WTC11 (cell line): ENCODE results near the gene PFDN2. TPM values are rescaled to one million over a fixed set of nuclear protein-coding genes. Genes with fewer than 3 reads are reported as not detected.

Source experiments
- ATAC-seq: fragments of 200-7000 bp; cut with Tn5 transposase; 2 replicates; pipeline ENCODE4 v1.10.0; 2021; ENCODE audit warnings: mild to moderate bottlenecking, moderate library complexity
- CTCF ChIA-PET: fragments of 300-600 bp; sonication (Branson Sonifier 250); formaldehyde crosslinking; loops from one replicate; lab custom pipeline; 2021; ENCODE audit warnings: antibody characterized with exemption; lab: Charles Lee
- POLR2A ChIA-PET: fragments of 350-600 bp; sonication (Branson Sonifier 250); formaldehyde crosslinking; loops from one replicate; lab custom pipeline; 2021; ENCODE audit warnings: antibody characterized with exemption; lab: Charles Lee
- DNase-seq: peaks from one replicate; pipeline ENCODE4 v3.0.0; 2021; ENCODE audit warnings: low spot score
- H3K27ac Mint-ChIP-seq: 2 replicates; pipeline ENCODE4 v1.8.0; 2021; ENCODE audit warnings: mixed read lengths
- H3K27me3 Mint-ChIP-seq: 2 replicates; pipeline ENCODE4 v1.8.0; 2021; ENCODE audit warnings: low read depth, mild to moderate bottlenecking, moderate library complexity, mixed read lengths
- H3K36me3 Mint-ChIP-seq: 2 replicates; pipeline ENCODE4 v1.8.0; 2021; ENCODE audit warnings: mixed read lengths
- H3K4me1 Mint-ChIP-seq: 2 replicates; pipeline ENCODE4 v1.8.0; 2022; ENCODE audit warnings: mixed read lengths
- H3K4me3 Mint-ChIP-seq: 2 replicates; pipeline ENCODE4 v1.8.0; 2021; ENCODE audit warnings: mild to moderate bottlenecking, moderate library complexity, mixed read lengths
- H3K9me3 Mint-ChIP-seq: 2 replicates; pipeline ENCODE4 v1.8.0; 2021; ENCODE audit warnings: mixed read lengths
- FOXK1 ChIP-seq: sonication (generic); formaldehyde crosslinking; IDR thresholded peaks from 2 replicates; pipeline ENCODE4 v1.8.0; 2022; ENCODE audit warnings: mild to moderate bottlenecking, moderate library complexity, missing genetic modification reagents
- GABPB1 ChIP-seq: sonication (generic); formaldehyde crosslinking; IDR thresholded peaks from 2 replicates; pipeline ENCODE4 v1.8.1; 2023; ENCODE audit warnings: mild to moderate bottlenecking, missing genetic modification reagents
- IRF2 ChIP-seq: sonication (generic); formaldehyde crosslinking; IDR thresholded peaks from 2 replicates; pipeline ENCODE4 v1.8.0; 2022; ENCODE audit warnings: low read depth, missing genetic modification reagents, borderline replicate concordance
- NFATC4 ChIP-seq: fragments of 250-450 bp; sonication (Bioruptor Pico); IDR thresholded peaks from 2 replicates; pipeline ENCODE4 v1.9.0; 2021; ENCODE audit warnings: mild to moderate bottlenecking
- OVOL2 ChIP-seq: fragments of 250-450 bp; sonication (Bioruptor Pico); IDR thresholded peaks from 2 replicates; pipeline ENCODE4 v1.9.0; 2021; ENCODE audit warnings: mild to moderate bottlenecking, borderline replicate concordance
- TEAD4 ChIP-seq: sonication (generic); formaldehyde crosslinking; IDR thresholded peaks from 2 replicates; pipeline ENCODE4 v1.8.0; 2022; ENCODE audit warnings: mild to moderate bottlenecking, missing genetic modification reagents
- ZNF219 ChIP-seq: sonication (generic); formaldehyde crosslinking; IDR thresholded peaks from 2 replicates; pipeline ENCODE4 v1.8.0; 2023; ENCODE audit warnings: missing genetic modification reagents, mild to moderate bottlenecking, borderline replicate concordance
- ZNF232 ChIP-seq: sonication (generic); formaldehyde crosslinking; IDR thresholded peaks from 2 replicates; pipeline ENCODE4 v1.8.0; 2022; ENCODE audit warnings: mild to moderate bottlenecking, missing genetic modification reagents
- ZNF396 ChIP-seq: fragments of 250-450 bp; sonication (Bioruptor Pico); IDR thresholded peaks from 2 replicates; pipeline ENCODE4 v1.8.0; 2021; ENCODE audit warnings: mild to moderate bottlenecking, moderate library complexity, borderline replicate concordance
- ZNF423 ChIP-seq: fragments of 250-450 bp; sonication (Bioruptor Pico); IDR thresholded peaks from 2 replicates; pipeline ENCODE4 v2.1.2; 2022; ENCODE audit warnings: mild to moderate bottlenecking, moderate library complexity
- total RNA-seq: library from RNA; stranded (reverse); gene quantifications from 3 replicates; pipeline ENCODE4 v1.2.3, GENCODE V29; 2021
- TF ChIP-seq, protein P1 (sequence below): sonication (generic); formaldehyde crosslinking; IDR thresholded peaks from 2 replicates; pipeline ENCODE4 v1.8.0; 2023; ENCODE audit warnings: missing genetic modification reagents, mild to moderate bottlenecking, borderline replicate concordance
- TF ChIP-seq, protein P2 (sequence below): fragments of 250-450 bp; sonication (Bioruptor Pico); conservative IDR thresholded peaks from 2 replicates; pipeline ENCODE4 v1.9.0; 2021; ENCODE audit warnings: mild to moderate bottlenecking
- TF ChIP-seq, protein P3 (sequence below): sonication (generic); formaldehyde crosslinking; IDR thresholded peaks from 2 replicates; pipeline ENCODE4 v1.8.0; 2023; ENCODE audit warnings: missing genetic modification reagents
- TF ChIP-seq, protein P4 (sequence below): sonication (generic); formaldehyde crosslinking; IDR thresholded peaks from 2 replicates; pipeline ENCODE4 v1.8.1; 2022; ENCODE audit warnings: low read depth, mild to moderate bottlenecking, moderate library complexity, missing genetic modification reagents, borderline replicate concordance
- TF ChIP-seq, protein P5 (sequence below): sonication (generic); formaldehyde crosslinking; IDR thresholded peaks from 2 replicates; pipeline ENCODE4 v1.8.1; 2022; ENCODE audit warnings: missing genetic modification reagents, borderline replicate concordance

PFDN2 gene
- total RNA-seq, 1 experiment from 2014 or later: 92.6 TPM

DNA sequence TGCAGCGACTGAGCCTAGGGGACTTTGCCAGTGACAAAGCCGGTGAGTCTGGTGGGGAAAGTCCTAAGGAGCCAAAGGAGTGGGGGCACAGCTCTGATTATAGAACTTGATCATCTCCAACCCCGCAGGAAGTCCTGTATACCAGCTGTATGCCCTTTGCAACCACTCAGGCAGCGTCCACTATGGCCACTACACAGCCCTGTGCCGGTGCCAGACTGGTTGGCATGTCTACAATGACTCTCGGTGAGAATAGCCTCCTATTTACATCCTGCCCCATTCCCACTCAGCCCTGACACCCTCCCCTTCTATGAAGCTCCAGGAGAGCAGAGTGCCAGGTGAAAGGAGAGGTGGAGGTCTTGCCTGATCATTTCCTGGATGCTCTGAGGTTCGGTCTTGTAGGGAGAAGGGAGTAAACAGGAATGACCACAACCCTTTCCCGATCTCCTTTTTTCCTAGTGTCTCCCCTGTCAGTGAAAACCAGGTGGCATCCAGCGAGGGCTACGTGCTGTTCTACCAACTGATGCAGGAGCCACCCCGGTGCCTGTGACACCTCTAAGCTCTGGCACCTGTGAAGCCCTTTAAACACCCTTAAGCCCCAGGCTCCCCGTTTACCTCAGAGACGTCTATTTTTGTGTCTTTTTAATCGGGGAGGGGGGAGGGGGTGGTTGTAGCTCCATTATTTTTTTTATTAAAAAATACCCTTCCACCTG is 47.2 kb upstream of the PFDN2 start:
- no peaks in the 10 kb centered on the region for H3K27me3 Mint-ChIP-seq
- no peak overlapping the region for H3K27ac Mint-ChIP-seq
- no peaks in the 10 kb centered on the region for H3K9me3 Mint-ChIP-seq
- DNase-seq: no peak
- peaks cover 13% of the 10 kb centered on the region for H3K4me1 Mint-ChIP-seq
- H3K4me3 Mint-ChIP-seq: peak overlapping the region; percentile 79
- TF ChIP-seq ZNF423 (CRISPR knock-in tag) (no peak), ZNF396 (CRISPR knock-in tag) (no peak), TEAD4 (CRISPR knock-in tag) (no peak), FOXK1 (CRISPR knock-in tag) (no peak), NFATC4 (CRISPR knock-in tag) (no peak), IRF2 (CRISPR knock-in tag) (no peak), GABPB1 (CRISPR knock-in tag) (no peak), ZNF219 (CRISPR knock-in tag) (no peak), ZNF232 (CRISPR knock-in tag) (no peak), OVOL2 (CRISPR knock-in tag) (no peak)
- TF ChIP-seq, protein P1, sequence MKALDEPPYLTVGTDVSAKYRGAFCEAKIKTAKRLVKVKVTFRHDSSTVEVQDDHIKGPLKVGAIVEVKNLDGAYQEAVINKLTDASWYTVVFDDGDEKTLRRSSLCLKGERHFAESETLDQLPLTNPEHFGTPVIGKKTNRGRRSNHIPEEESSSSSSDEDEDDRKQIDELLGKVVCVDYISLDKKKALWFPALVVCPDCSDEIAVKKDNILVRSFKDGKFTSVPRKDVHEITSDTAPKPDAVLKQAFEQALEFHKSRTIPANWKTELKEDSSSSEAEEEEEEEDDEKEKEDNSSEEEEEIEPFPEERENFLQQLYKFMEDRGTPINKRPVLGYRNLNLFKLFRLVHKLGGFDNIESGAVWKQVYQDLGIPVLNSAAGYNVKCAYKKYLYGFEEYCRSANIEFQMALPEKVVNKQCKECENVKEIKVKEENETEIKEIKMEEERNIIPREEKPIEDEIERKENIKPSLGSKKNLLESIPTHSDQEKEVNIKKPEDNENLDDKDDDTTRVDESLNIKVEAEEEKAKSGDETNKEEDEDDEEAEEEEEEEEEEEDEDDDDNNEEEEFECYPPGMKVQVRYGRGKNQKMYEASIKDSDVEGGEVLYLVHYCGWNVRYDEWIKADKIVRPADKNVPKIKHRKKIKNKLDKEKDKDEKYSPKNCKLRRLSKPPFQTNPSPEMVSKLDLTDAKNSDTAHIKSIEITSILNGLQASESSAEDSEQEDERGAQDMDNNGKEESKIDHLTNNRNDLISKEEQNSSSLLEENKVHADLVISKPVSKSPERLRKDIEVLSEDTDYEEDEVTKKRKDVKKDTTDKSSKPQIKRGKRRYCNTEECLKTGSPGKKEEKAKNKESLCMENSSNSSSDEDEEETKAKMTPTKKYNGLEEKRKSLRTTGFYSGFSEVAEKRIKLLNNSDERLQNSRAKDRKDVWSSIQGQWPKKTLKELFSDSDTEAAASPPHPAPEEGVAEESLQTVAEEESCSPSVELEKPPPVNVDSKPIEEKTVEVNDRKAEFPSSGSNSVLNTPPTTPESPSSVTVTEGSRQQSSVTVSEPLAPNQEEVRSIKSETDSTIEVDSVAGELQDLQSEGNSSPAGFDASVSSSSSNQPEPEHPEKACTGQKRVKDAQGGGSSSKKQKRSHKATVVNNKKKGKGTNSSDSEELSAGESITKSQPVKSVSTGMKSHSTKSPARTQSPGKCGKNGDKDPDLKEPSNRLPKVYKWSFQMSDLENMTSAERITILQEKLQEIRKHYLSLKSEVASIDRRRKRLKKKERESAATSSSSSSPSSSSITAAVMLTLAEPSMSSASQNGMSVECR (CRISPR knock-in tag): no peak
- TF ChIP-seq, protein P2, sequence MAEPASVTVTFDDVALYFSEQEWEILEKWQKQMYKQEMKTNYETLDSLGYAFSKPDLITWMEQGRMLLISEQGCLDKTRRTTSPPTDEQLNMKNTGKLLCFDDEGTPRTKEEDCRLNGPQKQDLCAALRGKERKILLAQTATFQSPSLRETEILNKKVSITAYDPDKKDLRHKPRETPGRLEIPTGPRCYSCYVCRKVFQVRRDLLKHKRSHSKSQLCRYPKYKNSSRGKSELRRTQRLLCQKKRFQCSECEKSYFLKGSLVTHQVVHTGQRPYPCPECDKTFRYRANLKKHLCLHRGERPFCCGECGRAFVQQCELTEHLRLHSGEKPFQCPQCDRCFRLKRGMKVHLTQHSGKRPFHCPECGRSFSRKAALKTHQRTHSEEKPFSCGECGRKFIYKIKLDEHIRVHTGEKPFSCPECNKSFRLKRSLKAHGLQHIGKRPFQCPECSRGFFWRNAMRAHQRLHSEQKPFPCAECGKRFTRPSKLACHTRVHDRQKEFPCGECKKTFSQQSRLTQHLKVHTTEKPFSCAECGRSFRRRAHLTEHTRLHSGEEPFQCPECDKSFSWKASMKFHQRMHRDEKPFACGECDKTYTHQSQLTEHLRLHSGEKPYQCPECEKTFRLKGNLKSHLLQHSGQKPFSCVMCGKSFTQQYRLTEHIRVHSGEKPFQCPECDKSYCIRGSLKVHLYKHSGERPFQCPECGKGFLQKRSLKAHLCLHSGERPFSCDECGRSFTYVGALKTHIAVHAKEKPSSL (CRISPR knock-in tag): no peak
- TF ChIP-seq, protein P3, sequence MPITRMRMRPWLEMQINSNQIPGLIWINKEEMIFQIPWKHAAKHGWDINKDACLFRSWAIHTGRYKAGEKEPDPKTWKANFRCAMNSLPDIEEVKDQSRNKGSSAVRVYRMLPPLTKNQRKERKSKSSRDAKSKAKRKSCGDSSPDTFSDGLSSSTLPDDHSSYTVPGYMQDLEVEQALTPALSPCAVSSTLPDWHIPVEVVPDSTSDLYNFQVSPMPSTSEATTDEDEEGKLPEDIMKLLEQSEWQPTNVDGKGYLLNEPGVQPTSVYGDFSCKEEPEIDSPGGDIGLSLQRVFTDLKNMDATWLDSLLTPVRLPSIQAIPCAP (CRISPR knock-in tag): no peak
- TF ChIP-seq, protein P4, sequence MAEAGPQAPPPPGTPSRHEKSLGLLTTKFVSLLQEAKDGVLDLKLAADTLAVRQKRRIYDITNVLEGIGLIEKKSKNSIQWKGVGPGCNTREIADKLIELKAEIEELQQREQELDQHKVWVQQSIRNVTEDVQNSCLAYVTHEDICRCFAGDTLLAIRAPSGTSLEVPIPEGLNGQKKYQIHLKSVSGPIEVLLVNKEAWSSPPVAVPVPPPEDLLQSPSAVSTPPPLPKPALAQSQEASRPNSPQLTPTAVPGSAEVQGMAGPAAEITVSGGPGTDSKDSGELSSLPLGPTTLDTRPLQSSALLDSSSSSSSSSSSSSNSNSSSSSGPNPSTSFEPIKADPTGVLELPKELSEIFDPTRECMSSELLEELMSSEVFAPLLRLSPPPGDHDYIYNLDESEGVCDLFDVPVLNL: no peak
- TF ChIP-seq, protein P5, sequence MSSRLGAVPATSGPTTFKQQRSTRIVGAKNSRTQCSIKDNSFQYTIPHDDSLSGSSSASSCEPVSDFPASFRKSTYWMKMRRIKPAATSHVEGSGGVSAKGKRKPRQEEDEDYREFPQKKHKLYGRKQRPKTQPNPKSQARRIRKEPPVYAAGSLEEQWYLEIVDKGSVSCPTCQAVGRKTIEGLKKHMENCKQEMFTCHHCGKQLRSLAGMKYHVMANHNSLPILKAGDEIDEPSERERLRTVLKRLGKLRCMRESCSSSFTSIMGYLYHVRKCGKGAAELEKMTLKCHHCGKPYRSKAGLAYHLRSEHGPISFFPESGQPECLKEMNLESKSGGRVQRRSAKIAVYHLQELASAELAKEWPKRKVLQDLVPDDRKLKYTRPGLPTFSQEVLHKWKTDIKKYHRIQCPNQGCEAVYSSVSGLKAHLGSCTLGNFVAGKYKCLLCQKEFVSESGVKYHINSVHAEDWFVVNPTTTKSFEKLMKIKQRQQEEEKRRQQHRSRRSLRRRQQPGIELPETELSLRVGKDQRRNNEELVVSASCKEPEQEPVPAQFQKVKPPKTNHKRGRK (CRISPR knock-in tag): no peak
- TF ChIP-seq, all 79 proteins: peak for 0
- ChIA-PET CTCF (interaction anchor here (0.6 to 2.8 kb wide), 22 partner anchors 7 to 275 kb away, joined by 3 to 41 read pairs (median 5); partner anchors contain the start of genes ADAMTS4, B4GALT3, DEDD and F11R), POLR2A (interaction anchor here (1.7 to 2.5 kb wide), 2 partner anchors 12 to 32 kb away, joined by 8 to 13 read pairs; partner anchors contain the start of genes DEDD and UFC1)
- no peak for ATAC-seq
- peaks cover 21% of the 10 kb centered on the region for H3K36me3 Mint-ChIP-seq
